Measurements from ENCODE around the gene KCNJ11. TPM values are rescaled to one million over a fixed set of nuclear protein-coding genes. Genes with fewer than 3 reads are reported as not detected.

Gene KCNJ11
- total and polyA plus RNA-seq, 11 donors, result 11.5 to 32.4 (median 17.6) TPM

GRCh38 chr11:17384002-17384511 is 4.4 kb downstream of the KCNJ11 start:
- Histone ChIP-seq H3K4me1 (peaks cover 0 to 31% (median 7%) of the 10 kb centered on the region in 12 donors), H3K27me3 (peaks cover 0 to 15% (median 0%) of the 10 kb centered on the region in 9 donors), H3K27ac (no peak overlapping the region), H3K4me3 (no peak overlapping the region), H3K36me3 (no peaks in the 10 kb centered on the region), H3K9me3 (peaks cover 0 to 2% (median 0%) of the 10 kb centered on the region in 12 donors)
- 28 to 47% (median 43%) methylated on average over 3 to 6 of the region's 6 CpGs for WGBS, 4 donors
- intact Hi-C loops (cut with DNase I), result loop anchor here in 8 of 10 donors (1.0 to 5.0 kb wide), 5 partner anchors 120 to 152 kb away; no protein-coding TSS in a partner anchor
- peak; percentile 76 to 90 (median 84) for DNase-seq
- ATAC-seq, result peak in 3 of 4 donors; percentile 23 to 49 (median 48)
- TF ChIP-seq POLR2A (IDR thresholded peaks at IDR 0.05), result no peak
- TF ChIP-seq, protein P1, sequence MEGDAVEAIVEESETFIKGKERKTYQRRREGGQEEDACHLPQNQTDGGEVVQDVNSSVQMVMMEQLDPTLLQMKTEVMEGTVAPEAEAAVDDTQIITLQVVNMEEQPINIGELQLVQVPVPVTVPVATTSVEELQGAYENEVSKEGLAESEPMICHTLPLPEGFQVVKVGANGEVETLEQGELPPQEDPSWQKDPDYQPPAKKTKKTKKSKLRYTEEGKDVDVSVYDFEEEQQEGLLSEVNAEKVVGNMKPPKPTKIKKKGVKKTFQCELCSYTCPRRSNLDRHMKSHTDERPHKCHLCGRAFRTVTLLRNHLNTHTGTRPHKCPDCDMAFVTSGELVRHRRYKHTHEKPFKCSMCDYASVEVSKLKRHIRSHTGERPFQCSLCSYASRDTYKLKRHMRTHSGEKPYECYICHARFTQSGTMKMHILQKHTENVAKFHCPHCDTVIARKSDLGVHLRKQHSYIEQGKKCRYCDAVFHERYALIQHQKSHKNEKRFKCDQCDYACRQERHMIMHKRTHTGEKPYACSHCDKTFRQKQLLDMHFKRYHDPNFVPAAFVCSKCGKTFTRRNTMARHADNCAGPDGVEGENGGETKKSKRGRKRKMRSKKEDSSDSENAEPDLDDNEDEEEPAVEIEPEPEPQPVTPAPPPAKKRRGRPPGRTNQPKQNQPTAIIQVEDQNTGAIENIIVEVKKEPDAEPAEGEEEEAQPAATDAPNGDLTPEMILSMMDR (IDR thresholded peaks at IDR 0.05), result peak; percentile 84 to 95 (median 90)

DNA sequence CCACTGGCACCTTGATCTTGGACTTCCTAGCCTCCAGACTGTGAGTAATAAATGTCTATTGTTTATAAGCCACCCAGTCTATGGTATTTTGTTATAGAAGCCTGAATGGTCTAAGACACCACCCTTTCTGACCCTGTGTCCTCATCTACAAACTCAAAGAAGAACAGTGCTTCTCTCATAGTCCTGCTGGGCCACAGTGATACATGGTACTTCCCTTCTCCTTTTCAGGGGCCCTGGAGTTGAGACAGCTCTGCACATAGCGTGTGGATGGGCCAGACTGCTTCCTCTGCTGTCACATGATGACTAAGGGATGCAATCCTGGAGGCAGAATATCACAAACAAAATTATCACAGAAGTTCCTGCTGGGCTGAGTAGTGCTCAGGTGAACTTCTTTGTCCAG is 5.0 kb downstream of the KCNJ11 start:
- Histone ChIP-seq H3K4me1 (peaks cover 0 to 25% (median 6%) of the 10 kb centered on the region in 12 donors), H3K27ac (no peak overlapping the region)

DNA sequence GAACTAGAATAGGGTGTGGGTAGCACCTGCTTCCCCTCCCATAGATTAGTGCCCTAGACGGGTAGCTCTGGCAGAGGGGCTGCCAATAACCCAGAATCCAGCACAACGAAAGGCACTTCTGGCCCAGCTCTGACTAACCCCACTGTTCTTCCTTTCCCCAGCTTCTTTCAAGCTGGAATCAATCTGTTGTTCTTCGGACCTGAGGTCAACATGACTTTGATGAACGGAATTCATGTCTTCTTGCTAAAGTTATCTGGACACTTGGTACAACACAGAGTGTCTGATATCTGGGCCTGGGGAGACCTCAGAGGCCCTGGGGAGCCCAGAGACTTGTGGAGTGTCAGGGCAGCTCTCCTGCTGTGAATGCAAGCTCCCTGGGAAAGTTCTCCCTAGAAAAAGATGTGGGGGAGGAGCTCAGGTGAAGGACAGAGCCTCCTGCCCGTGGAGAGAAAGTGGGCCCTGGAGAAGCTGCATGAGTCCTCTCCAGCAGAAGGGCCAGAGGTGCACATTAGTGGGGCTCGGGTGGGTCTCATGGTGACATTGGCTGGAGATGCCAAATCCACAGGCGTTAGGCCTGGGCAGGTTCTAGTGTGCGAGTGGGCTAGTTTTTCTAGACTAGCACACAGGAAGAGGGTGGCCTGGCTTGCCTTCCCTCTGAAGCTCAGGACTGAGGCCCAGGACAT is 6.3 kb downstream of the KCNJ11 start:
- H3K4me1 ChIP-seq, result peaks cover 0 to 25% (median 8%) of the 10 kb centered on the region in 12 donors
- intact Hi-C loops (cut with DNase I), result loop anchor here in 1 of 10 donors (5.0 kb wide), 2 partner anchors 145 to 150 kb away; no protein-coding TSS in a partner anchor
- no peak overlapping the region for H3K27ac ChIP-seq
- DNase-seq, result no peak
- H3K36me3 ChIP-seq, result no peaks in the 10 kb centered on the region
- H3K9me3 ChIP-seq, result peaks cover 0 to 5% (median 0%) of the 10 kb centered on the region in 12 donors
- 56 to 71% (median 62%) methylated on average over 8 of the region's 8 CpGs for WGBS, 4 donors
- no peak overlapping the region for H3K4me3 ChIP-seq
- TF ChIP-seq, protein P1 (IDR thresholded peaks at IDR 0.05), result no peak
- no peak for TF ChIP-seq POLR2A (IDR thresholded peaks at IDR 0.05)
- no peak for ATAC-seq
- H3K27me3 ChIP-seq, result peaks cover 0 to 3% (median 0%) of the 10 kb centered on the region in 9 donors

More for the DNA sequence above, 5.0 kb downstream of the KCNJ11 start:
- H3K9me3 ChIP-seq, result peaks cover 0 to 5% (median 0%) of the 10 kb centered on the region in 12 donors
- intact Hi-C loops (cut with DNase I), result loop anchor here in 3 of 10 donors (1.0 to 5.0 kb wide), 3 partner anchors 144 to 151 kb away; no protein-coding TSS in a partner anchor
- H3K27me3 ChIP-seq, result peaks cover 0 to 12% (median 0%) of the 10 kb centered on the region in 9 donors
- no peaks in the 10 kb centered on the region for H3K36me3 ChIP-seq
- TF ChIP-seq, protein P1 (IDR thresholded peaks at IDR 0.05), result no peak
- no peak for TF ChIP-seq POLR2A (IDR thresholded peaks at IDR 0.05)
- H3K4me3 ChIP-seq, result no peak overlapping the region
- no peak for ATAC-seq
- DNase-seq, result no peak
- WGBS, 4 donors, result 91 to 100% (median 97%) methylated on average over 1 of the region's 1 CpG

DNA sequence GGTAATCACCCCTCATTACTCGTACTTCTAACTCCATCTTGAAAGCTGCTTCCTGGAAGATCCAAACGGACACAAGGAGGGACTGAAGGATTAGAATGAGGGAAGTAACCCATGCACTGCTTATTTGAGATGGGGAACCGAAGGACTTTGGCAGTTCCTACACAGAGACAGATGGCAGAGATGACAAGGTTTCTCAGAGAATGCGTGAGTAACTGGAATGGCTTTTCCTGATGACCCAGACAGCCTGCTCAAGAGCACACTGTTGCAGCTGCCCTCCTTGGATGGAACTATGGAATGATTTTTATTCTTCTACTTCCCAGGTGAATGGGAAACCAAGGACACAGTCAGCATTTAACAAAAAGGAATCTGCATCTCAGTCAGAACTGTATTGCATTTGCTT is 7.3 kb downstream of the KCNJ11 start:
- no peaks in the 10 kb centered on the region for H3K36me3 ChIP-seq
- peaks cover 0 to 5% (median 0%) of the 10 kb centered on the region in 12 donors for H3K9me3 ChIP-seq
- 71 to 82% (median 77%) methylated on average over 4 of the region's 4 CpGs for WGBS, 4 donors
- ATAC-seq, result no peak
- H3K4me3 ChIP-seq, result no peak overlapping the region
- peaks cover 0 to 22% (median 5%) of the 10 kb centered on the region in 12 donors for H3K4me1 ChIP-seq
- no peaks in the 10 kb centered on the region for H3K27me3 ChIP-seq
- DNase-seq, result no peak
- intact Hi-C loops (cut with DNase I), result loop anchor here in 1 of 10 donors (5.0 kb wide), 2 partner anchors 146 to 149 kb away; no protein-coding TSS in a partner anchor
- TF ChIP-seq, protein P1 (IDR thresholded peaks at IDR 0.05), result no peak
- TF ChIP-seq POLR2A (IDR thresholded peaks at IDR 0.05), result no peak
- no peak overlapping the region for H3K27ac ChIP-seq
